ENCODE data around the gene CEP43.

CEP43 gene

GRCh38 chr6:166957805-166958076, 41.5 kb upstream of the CEP43 start:
- H3K4me3 Mint-ChIP-seq = peak overlapping the region; percentile 96 to 100
- no peaks in the 10 kb centered on the region for H3K27me3 Mint-ChIP-seq
- ATAC-seq = no peak
- no peak for DNase-seq
- H3K4me1 Mint-ChIP-seq = peaks cover 64% of the 10 kb centered on the region
- H3K9me3 Mint-ChIP-seq = no peaks in the 10 kb centered on the region
- peak overlapping the region; percentile 93 to 96 for H3K27ac Mint-ChIP-seq

GRCh38 chr6:166958926-166959861, 40.0 kb upstream of the CEP43 start:
- Mint-ChIP-seq H3K4me3 (peak overlapping the region; percentile 96 to 100), H3K9me3 (peaks cover 0 to 6% of the 10 kb centered on the region in 2 donors), H3K4me1 (peaks cover 49% of the 10 kb centered on the region), H3K27me3 (no peaks in the 10 kb centered on the region), H3K27ac (peak overlapping the region; percentile 93 to 96)
- ATAC-seq (no peak), DNase-seq (peak in 1 of 2 donors; percentile 33)

- Mint-ChIP-seq H3K4me1 (peaks cover 42% of the 10 kb centered on the region), H3K9me3 (peaks cover 0 to 8% of the 10 kb centered on the region in 2 donors), H3K4me3 (peak overlapping the region; percentile 34 to 35), H3K27ac (peak overlapping the region; percentile 93 to 96), H3K27me3 (no peaks in the 10 kb centered on the region)
- no peak for ATAC-seq
- DNase-seq = no peak
These were observed 39.1 kb upstream of the CEP43 start for GRCh38 chr6:166959911-166960608.

- DNase-seq = no peak
- no peaks in the 10 kb centered on the region for H3K27me3 Mint-ChIP-seq
- H3K4me3 Mint-ChIP-seq = no peak overlapping the region
- peak overlapping the region in 1 of 2 donors; percentile 7 for H3K27ac Mint-ChIP-seq
- H3K4me1 Mint-ChIP-seq = peaks cover 36% of the 10 kb centered on the region
- H3K9me3 Mint-ChIP-seq = peaks cover 0 to 8% of the 10 kb centered on the region in 2 donors
- ATAC-seq = no peak
These were observed 38.6 kb upstream of the CEP43 start for GRCh38 chr6:166960609-166960978.

GRCh38 chr6:166966268-166966667, 32.9 kb upstream of the CEP43 start:
- Mint-ChIP-seq H3K9me3 (peaks cover 27 to 31% of the 10 kb centered on the region in 2 donors), H3K4me3 (no peak overlapping the region), H3K27me3 (no peaks in the 10 kb centered on the region), H3K27ac (no peak overlapping the region), H3K4me1 (peaks cover 23% of the 10 kb centered on the region)
- ATAC-seq (no peak), DNase-seq (no peak)

GRCh38 chr6:166969390-166970002, 29.7 kb upstream of the CEP43 start:
- Mint-ChIP-seq H3K27me3 (no peaks in the 10 kb centered on the region), H3K27ac (peak overlapping the region in 1 of 2 donors; percentile 5), H3K4me1 (peaks cover 30% of the 10 kb centered on the region), H3K9me3 (peaks cover 22 to 27% of the 10 kb centered on the region in 2 donors), H3K4me3 (peak overlapping the region in 1 of 2 donors; percentile 3)
- DNase-seq = no peak
- no peak for ATAC-seq

GRCh38 chr6:166970091-166970490, 29.1 kb upstream of the CEP43 start:
- H3K4me3 Mint-ChIP-seq = no peak overlapping the region
- ATAC-seq = no peak

GRCh38 chr6:166970776-166971175, 28.4 kb upstream of the CEP43 start:
- no peak for ATAC-seq

More at GRCh38 chr6:166970091-166970490, 29.1 kb upstream of the CEP43 start:
- DNase-seq = no peak
- no peak overlapping the region for H3K27ac Mint-ChIP-seq
- H3K27me3 Mint-ChIP-seq = no peaks in the 10 kb centered on the region
- H3K9me3 Mint-ChIP-seq = peaks cover 22 to 27% of the 10 kb centered on the region in 2 donors
- H3K4me1 Mint-ChIP-seq = peaks cover 30% of the 10 kb centered on the region

GRCh38 chr6:166971271-166971670, 27.9 kb upstream of the CEP43 start:
- H3K4me1 Mint-ChIP-seq = peaks cover 30% of the 10 kb centered on the region

More at GRCh38 chr6:166970776-166971175, 28.4 kb upstream of the CEP43 start:
- no peak overlapping the region for H3K4me3 Mint-ChIP-seq
- H3K27me3 Mint-ChIP-seq = no peaks in the 10 kb centered on the region
- no peak overlapping the region for H3K27ac Mint-ChIP-seq
- peaks cover 30% of the 10 kb centered on the region for H3K4me1 Mint-ChIP-seq
- H3K9me3 Mint-ChIP-seq = peaks cover 22 to 27% of the 10 kb centered on the region in 2 donors
- DNase-seq = no peak

GRCh38 chr6:166972101-166972500, 27.1 kb upstream of the CEP43 start:
- peaks cover 30% of the 10 kb centered on the region for H3K4me1 Mint-ChIP-seq
- ATAC-seq (no peak), DNase-seq (no peak)
- no peaks in the 10 kb centered on the region for H3K27me3 Mint-ChIP-seq
- no peak overlapping the region for H3K4me3 Mint-ChIP-seq
- peak overlapping the region in 1 of 2 donors; percentile 25 for H3K27ac Mint-ChIP-seq
- H3K9me3 Mint-ChIP-seq = peaks cover 8 to 14% of the 10 kb centered on the region in 2 donors

More at GRCh38 chr6:166971271-166971670, 27.9 kb upstream of the CEP43 start:
- no peak for ATAC-seq
- no peak overlapping the region for H3K27ac Mint-ChIP-seq
- no peak overlapping the region for H3K4me3 Mint-ChIP-seq
- no peaks in the 10 kb centered on the region for H3K27me3 Mint-ChIP-seq
- peaks cover 17 to 22% of the 10 kb centered on the region in 2 donors for H3K9me3 Mint-ChIP-seq
- DNase-seq = no peak

- Mint-ChIP-seq H3K4me3 (no peak overlapping the region), H3K27ac (peak overlapping the region; percentile 40 to 95), H3K4me1 (peaks cover 5% of the 10 kb centered on the region), H3K9me3 (no peaks in the 10 kb centered on the region), H3K27me3 (no peaks in the 10 kb centered on the region)
- no peak for DNase-seq
- ATAC-seq = no peak
These were observed 22.6 kb upstream of the CEP43 start for GRCh38 chr6:166976636-166977035.

- DNase-seq = no peak
- no peaks in the 10 kb centered on the region for H3K27me3 Mint-ChIP-seq
- no peak for ATAC-seq
- H3K4me3 Mint-ChIP-seq = no peak overlapping the region
- H3K27ac Mint-ChIP-seq = no peak overlapping the region
- no peaks in the 10 kb centered on the region for H3K9me3 Mint-ChIP-seq
- H3K4me1 Mint-ChIP-seq = peaks cover 2% of the 10 kb centered on the region
These were observed 21.3 kb upstream of the CEP43 start for GRCh38 chr6:166977621-166978525.

- Mint-ChIP-seq H3K4me1 (no peaks in the 10 kb centered on the region), H3K27me3 (no peaks in the 10 kb centered on the region), H3K4me3 (no peak overlapping the region), H3K27ac (no peak overlapping the region), H3K9me3 (no peaks in the 10 kb centered on the region)
- DNase-seq (no peak), ATAC-seq (no peak)
These were observed 18.5 kb upstream of the CEP43 start for GRCh38 chr6:166980738-166981137.

- Mint-ChIP-seq H3K27ac (no peak overlapping the region), H3K4me1 (peaks cover 7% of the 10 kb centered on the region), H3K9me3 (no peaks in the 10 kb centered on the region), H3K27me3 (no peaks in the 10 kb centered on the region), H3K4me3 (no peak overlapping the region)
- DNase-seq (no peak), ATAC-seq (no peak)
These were observed 11.7 kb upstream of the CEP43 start for GRCh38 chr6:166987448-166987847.

- Mint-ChIP-seq H3K27ac (no peak overlapping the region), H3K4me1 (peaks cover 7% of the 10 kb centered on the region), H3K4me3 (no peak overlapping the region), H3K9me3 (no peaks in the 10 kb centered on the region), H3K27me3 (no peaks in the 10 kb centered on the region)
- ATAC-seq = no peak
- no peak for DNase-seq
These were observed 11.3 kb upstream of the CEP43 start for GRCh38 chr6:166987930-166988329.
